Esophagus squamous epithelium (tissue), 4 donors: ENCODE measurements around the gene IGF2BP3.

Experiments
- CTCF ChIP-seq, 6 experiments: fragments of 450-650 bp in 4 of 6; fragments of 200-600 bp in 2 of 6; sonication (generic) in 2 of 6; IDR thresholded peaks; one replicate each; pipeline ENCODE4 v1.5.1; 2016 to 2019; ENCODE audit warnings: antibody characterized with exemption in 6 of 6, mild to moderate bottlenecking in 4 of 6, moderate library complexity in 4 of 6
- POLR2A ChIP-seq, 4 donors: fragments of 450-650 bp; IDR thresholded peaks; one replicate each; pipeline ENCODE4 v1.6.1; 2017; ENCODE audit warnings: antibody characterized with exemption in 4 of 4, mild to moderate bottlenecking in 4 of 4, moderate library complexity in 3 of 4

- TF ChIP-seq CTCF (IDR thresholded peaks at IDR 0.05): no peak
- TF ChIP-seq POLR2A (IDR thresholded peaks at IDR 0.05): no peak
These were observed 44.5 kb upstream of the IGF2BP3 start for GRCh38 chr7:23514755-23515154.
